GM19023 (cell line): ENCODE results near the gene SMCO4.

Source experiments
- ATAC-seq: cut with Tn5 transposase; IDR thresholded peaks from one replicate; pipeline ENCODE4 v1.9.1; 2021; ENCODE audit warnings: mild to moderate bottlenecking, moderate library complexity; ENCODE audit not compliant: unreplicated experiment

The SMCO4 gene

GRCh38 chr11:93510196-93510873 is 32.9 kb downstream of the SMCO4 start:
- ATAC-seq = no peak

DNA sequence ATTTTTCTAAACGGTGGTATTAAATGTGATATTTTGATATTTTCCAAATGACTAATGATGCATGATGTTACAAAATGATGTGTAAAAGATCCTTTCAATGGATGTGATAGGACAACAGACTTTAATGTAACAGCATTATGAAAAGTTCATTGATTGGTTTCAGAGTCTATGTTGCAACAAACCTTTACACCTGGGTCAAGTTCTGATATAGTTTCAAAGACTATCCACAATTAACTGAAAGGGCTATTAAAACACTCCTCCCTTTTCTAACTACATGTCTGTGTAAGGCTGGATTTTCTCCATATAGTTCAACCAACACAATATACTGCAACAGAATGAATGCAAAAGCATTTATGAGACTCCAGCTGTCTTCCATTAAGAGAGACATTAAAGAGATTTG is 35.7 kb downstream of the SMCO4 start:
- no peak for ATAC-seq

DNA sequence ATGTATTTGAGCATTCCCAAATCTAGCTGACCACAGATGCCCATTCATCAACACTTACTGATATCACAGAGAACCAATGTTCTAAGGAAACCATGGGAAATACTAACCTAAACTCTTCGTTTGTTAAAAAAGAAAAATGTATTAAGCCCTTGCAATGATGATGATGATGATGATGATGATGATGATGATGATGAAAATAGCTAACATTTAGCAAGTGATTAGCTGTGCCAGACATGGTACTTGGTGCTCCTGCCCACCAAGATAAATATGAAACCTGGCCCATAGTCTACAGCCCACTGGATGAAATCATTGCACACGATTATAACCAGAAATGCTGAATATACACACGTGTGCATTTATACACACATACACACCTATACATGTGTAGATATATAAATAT is 37.5 kb downstream of the SMCO4 start:
- ATAC-seq = no peak

DNA sequence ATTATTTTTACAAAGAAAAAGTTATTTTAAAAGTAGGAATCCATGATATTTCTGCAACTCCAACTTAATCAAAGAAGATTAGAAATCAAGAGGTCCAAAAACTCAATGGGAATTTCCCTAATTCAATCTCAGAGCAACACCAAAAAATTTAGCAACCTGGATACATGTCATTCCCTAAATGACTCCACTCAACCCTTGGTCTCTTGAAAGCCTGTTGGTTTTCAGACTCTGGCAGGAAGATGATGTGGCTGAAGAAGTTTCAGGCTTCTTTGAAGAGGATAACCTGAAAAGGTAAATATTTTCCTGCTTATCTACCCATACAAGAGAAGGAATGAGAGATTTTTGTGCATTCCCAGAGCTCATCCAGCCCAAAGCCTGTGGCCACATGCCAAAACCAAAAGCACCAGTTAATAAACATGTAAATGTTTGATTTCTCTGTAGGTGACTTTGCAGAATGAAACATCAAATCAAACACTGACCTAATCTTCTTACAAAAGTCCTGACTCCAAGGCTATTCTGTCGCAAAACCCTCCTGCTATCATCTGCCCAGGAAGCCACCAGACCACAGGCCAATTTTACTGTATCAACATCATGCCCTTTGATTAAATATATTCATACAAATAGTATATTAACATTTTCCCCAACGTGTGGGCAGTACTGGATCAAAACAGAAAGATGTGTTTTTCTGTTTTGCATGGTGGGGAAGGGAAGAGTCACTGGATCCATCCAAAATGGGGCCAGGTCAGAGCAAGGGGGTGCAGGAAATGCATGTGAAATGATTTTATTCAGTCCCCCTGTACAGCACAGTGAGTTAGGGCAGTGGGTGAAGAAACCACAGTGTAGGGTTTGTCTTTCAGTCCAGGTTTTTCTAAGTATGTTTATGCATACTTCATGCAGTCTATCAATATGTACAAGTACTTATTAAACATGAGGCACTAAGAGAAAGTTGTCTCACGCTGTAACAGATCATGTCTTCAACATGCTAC is 38.8 kb downstream of the SMCO4 start:
- ATAC-seq = no peak

- ATAC-seq = no peak
These were observed 41.3 kb downstream of the SMCO4 start for GRCh38 chr11:93501856-93502255.

DNA sequence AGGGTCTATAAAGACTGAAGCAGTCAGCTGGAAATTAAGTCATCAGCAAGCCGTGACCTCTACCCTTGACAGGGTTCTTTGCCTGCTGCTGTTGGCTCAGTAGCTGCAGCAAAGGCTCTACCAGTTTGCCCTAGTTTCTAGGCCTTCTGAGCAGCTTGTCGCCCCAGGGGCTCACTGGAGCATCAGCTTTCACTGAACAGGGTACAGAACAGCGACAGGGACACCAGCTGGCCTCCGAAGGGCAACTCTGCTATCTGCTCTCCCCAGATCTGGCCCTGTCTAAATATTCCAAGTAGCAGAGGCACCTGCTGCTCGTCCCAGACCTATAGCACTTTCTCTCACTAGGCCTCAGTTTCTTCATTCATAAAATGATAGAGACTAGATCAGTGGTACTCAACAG is 42.4 kb downstream of the SMCO4 start:
- ATAC-seq = no peak

GRCh38 chr11:93498641-93499040 is 44.5 kb downstream of the SMCO4 start:
- no peak for ATAC-seq

- ATAC-seq = no peak
These were observed 45.0 kb downstream of the SMCO4 start for GRCh38 chr11:93498161-93498560.

GRCh38 chr11:93497596-93497995 is 45.6 kb downstream of the SMCO4 start:
- ATAC-seq = no peak

DNA sequence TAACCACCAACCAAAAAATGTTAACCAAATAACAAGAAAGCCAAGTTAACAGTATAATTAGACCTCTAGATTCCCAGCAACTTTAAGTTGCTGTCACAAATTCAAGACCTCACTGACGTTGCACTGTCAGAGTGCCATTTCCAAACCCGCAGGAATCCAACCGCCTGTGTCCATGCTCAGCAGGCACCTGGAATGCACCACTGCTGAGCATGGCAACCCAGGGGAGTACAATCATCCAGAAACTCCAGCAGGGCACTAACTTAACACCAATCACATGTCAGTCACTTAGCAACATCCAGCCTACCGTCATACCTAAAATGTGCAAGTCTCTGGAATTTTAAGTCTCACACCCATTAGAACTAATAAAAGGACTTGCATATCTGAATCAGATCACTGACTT is 48.8 kb downstream of the SMCO4 start:
- no peak for ATAC-seq

DNA sequence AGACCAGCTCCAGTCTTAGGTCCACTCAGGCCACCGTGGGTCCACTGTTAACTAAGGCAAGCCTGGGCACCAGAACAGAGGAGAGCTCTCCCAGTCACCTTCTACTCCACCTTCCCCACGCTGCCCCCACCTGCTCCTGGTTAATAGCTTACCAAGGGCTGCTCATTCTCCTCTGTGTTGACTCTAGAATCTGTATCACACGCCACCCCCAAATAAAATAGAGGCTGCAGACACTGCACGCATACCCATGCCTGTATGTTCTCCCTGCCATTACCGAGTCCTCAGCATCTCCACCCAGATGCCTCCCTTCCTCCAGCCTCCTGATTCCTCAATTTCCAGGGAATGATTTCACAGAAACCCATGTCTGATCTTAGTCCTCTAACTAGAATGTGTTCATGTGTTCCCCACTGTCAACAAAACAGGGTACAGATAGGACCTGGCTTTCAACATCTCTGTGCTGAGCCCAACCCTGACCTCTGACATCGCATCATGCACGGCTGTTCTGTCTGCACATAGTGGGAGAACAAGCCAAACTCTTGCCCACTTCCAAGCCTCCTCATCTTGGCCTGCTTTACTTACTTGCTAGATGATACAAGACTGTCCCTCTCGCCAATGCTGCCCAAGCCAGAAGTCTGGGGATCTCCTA is 49.8 kb downstream of the SMCO4 start:
- no peak for ATAC-seq

DNA sequence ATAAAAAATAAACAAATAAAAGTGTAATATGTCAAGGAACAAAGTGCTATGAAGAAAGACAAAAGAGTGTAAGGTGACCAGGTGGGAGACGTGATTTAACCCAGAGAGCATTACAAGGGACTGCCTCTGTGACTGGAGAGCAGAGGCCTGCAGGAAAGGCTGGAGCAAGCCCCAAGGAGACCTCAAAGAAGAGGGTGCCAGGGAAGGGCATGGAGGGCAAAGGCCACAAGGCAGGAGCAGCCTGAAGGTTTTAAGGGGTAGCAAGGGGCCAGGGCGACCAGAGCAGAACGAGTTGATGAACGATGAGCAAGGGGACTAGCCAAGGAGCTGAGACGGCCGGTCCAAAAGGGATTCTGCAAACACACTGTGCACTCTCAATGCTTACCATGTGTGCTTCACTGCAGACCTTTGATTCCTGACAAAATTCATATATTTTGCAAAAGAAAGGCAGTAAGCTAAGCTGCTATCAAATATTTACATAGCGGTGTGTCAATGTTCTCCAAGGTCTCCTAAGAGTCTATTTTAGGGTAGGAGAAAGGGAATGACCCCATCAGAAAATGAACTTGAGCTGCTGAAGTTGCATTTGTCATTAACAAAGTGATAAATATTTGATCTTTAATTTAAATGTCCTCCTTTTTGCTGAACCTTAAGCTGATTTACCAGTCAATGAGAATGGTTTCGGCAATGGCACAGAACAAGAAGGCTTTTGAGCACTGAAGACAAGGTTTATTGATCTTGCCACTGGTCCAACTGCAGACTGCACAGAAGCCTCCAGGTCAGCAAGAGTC is 50.5 kb downstream of the SMCO4 start:
- ATAC-seq = no peak

DNA sequence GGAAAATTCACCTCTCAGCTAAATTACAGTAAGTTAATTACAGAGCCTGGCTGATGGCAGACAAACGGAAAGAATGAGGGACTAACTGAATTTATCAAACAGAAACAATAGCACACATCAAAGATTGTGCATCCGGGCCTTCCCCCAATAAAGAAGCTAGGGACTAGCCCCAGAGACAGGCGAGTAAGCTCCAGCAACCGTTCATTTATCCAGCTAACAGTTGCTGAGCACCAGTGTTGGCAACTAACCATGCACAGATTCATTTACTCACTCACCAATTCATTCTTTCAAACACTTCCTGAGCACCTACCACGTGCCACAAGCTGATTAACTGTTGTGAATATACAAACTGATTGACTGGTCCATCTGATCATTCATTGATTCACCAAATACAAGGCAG is 51.2 kb downstream of the SMCO4 start:
- no peak for ATAC-seq

DNA sequence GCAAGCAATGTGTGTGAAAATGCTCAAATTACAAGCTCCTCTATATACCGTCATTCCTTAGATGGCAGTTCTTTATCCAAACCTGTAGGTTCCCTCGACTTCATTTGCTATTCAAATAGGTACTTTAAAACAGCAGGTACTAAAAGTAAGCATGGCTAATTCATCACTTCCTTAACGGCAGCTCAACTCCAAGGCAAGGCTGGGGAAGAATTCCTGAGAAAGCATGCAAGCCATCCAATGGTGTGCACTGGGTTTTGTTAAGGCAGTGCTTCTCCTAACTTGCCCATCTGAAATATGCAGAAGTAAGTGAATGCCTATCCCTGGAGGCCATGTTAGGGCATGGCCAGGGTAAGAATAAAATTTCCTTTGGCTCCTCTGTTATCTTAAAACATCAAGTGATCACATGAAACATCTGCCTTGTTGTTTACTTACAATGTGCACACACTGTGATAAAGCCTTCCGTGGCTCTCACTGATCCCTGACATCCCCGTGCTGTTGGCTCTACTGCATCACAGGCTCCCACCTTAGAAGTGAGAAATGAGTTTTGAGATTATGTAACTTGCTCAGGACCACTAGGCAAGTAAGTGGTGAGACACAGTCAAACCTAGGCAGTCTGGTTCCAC is 52.1 kb downstream of the SMCO4 start:
- no peak for ATAC-seq

DNA sequence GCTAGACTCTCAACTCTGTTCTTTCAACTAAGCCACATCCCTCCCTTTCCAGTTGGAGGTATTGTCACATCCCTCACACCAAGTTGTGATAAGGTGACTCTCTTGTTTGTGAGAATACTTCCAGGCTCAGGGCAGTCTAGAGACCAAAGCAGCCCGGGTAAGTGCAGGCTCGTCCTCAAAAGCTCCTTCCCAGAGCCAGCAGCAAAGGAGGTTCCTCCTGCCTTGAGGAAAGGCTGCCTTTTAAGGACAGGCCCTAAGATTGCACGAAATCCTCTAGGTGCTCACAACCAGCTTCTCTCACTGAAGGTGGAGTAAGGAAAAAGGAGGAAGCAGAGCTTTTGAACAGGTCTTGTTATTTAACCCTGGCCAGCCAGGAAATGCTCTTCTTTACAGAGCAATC is 53.4 kb downstream of the SMCO4 start:
- no peak for ATAC-seq

DNA sequence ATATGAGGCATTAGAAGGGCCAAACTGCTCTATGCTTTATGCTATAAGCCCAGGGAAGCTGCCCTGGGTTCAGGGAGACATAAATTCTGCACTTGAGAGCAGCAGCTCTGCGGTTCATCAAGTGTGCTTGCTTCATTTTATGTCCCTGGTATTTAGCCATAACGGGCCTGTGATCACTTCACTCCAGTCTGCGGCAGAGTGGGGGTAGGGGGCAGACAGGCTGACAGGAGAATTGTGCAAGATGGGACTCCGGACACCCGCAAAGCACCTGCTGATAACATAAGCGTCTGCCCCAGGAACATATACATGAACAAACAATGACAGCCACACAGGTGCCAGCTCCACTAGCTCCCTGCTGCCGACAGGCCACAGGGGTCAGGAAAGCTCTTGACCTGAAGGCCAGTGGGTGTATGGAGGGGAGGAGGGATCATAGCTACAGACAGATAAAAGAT is 56.1 kb downstream of the SMCO4 start:
- ATAC-seq = no peak

DNA sequence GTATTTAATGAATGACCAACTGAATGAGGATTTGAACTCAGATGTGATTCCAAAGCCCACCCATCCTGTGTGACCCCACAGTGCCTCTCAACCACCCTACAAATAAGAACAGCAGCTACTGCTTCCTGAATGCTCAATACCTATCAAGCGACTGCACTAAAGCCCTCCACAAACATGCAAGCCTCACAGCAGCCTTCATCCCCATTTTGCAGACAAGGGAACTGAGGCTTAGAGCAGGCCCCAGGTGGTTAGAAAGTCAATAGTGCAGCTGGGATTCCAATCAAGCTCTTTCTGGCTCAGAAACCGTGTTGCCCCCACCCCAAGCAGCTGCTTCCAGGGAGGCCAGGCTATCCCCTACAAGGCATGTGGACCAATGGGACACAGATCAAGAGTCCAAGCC is 57.2 kb downstream of the SMCO4 start:
- ATAC-seq = no peak

DNA sequence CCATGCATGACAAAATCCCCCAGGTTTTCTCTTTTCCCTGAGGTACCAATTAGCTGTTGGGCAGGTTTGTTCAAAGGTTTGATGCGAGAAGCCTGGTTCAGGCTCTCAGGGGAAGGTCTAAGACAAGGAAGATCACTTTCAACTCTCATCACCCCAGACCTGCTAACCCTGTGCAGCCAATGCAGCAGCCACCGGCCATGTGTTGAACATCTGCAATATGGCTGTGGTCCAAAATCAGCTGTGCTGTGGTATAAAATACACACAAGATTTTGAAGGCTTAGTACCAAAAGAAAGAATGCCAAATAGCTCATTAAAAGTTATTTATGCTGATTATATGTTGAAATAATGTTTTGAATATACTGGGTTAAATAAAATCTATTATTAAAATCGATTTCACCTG is 58.5 kb downstream of the SMCO4 start:
- ATAC-seq = no peak

DNA sequence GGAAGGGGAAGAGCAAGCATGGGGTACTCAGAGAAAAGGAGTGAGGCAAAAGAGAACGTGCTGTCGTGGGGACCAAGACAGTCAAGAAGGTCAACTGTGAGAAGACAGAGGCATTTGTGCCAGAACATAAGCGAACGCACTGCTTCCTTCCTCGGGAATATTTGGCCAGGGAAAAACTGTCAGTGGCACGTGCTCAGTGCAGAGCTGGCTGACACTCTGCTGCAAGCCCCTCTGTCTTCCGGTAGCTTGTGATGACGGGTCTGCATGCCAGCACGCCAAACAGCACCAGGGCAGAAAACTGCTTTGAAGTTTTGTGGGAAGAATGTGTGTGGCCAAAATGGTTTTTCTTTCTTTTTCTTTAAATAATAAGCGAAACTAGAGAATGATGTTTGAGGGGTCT is 60.6 kb downstream of the SMCO4 start:
- ATAC-seq = no peak

- ATAC-seq = no peak
These were observed 61.5 kb downstream of the SMCO4 start for GRCh38 chr11:93481696-93482095.
